Measurements from ENCODE around the gene TTC6. TPM values are rescaled to one million over a fixed set of nuclear protein-coding genes. Genes with fewer than 3 reads are reported as not detected.

Gene TTC6
- total RNA-seq, 1 donor from 2014 or later, result not detected

- Mint-ChIP-seq H3K9me3 (ENCODE audit: unreplicated experiment) (no peaks in the 10 kb centered on the region), H3K27ac (ENCODE audit: unreplicated experiment) (no peak overlapping the region), H3K36me3 (ENCODE audit: unreplicated experiment) (no peaks in the 10 kb centered on the region), H3K4me3 (ENCODE audit: unreplicated experiment) (no peak overlapping the region), H3K4me1 (ENCODE audit: unreplicated experiment) (peaks cover 7% of the 10 kb centered on the region), H3K27me3 (ENCODE audit: unreplicated experiment) (peaks cover 69% of the 10 kb centered on the region)
- TF ChIP-seq CTCF (IDR thresholded peaks at IDR 0.05), result no peak
- no peak for DNase-seq (ENCODE audit: extremely low spot score, unreplicated experiment)
These were observed 15.3 kb upstream of the TTC6 start for GRCh38 chr14:37580146-37580545.

- no peak for DNase-seq (ENCODE audit: extremely low spot score, unreplicated experiment)
- Mint-ChIP-seq H3K36me3 (ENCODE audit: unreplicated experiment) (no peaks in the 10 kb centered on the region), H3K27ac (ENCODE audit: unreplicated experiment) (no peak overlapping the region), H3K27me3 (ENCODE audit: unreplicated experiment) (peaks cover 74% of the 10 kb centered on the region), H3K9me3 (ENCODE audit: unreplicated experiment) (no peaks in the 10 kb centered on the region), H3K4me3 (ENCODE audit: unreplicated experiment) (no peak overlapping the region), H3K4me1 (ENCODE audit: unreplicated experiment) (peaks cover 15% of the 10 kb centered on the region)
- no peak for TF ChIP-seq CTCF (IDR thresholded peaks at IDR 0.05)
These were observed 11.8 kb upstream of the TTC6 start for GRCh38 chr14:37583358-37584210.

- H3K27ac Mint-ChIP-seq (ENCODE audit: unreplicated experiment), result no peak overlapping the region
- peaks cover 15% of the 10 kb centered on the region for H3K4me1 Mint-ChIP-seq (ENCODE audit: unreplicated experiment)
- H3K9me3 Mint-ChIP-seq (ENCODE audit: unreplicated experiment), result no peaks in the 10 kb centered on the region
- no peak for DNase-seq (ENCODE audit: extremely low spot score, unreplicated experiment)
- no peak for TF ChIP-seq CTCF (IDR thresholded peaks at IDR 0.05)
- no peaks in the 10 kb centered on the region for H3K36me3 Mint-ChIP-seq (ENCODE audit: unreplicated experiment)
- H3K4me3 Mint-ChIP-seq (ENCODE audit: unreplicated experiment), result no peak overlapping the region
- H3K27me3 Mint-ChIP-seq (ENCODE audit: unreplicated experiment), result peaks cover 74% of the 10 kb centered on the region
These were observed 11.0 kb upstream of the TTC6 start for GRCh38 chr14:37584211-37585100.

- no peak for DNase-seq (ENCODE audit: extremely low spot score, unreplicated experiment)
- no peak for TF ChIP-seq CTCF (IDR thresholded peaks at IDR 0.05)
- no peak overlapping the region for H3K4me3 Mint-ChIP-seq (ENCODE audit: unreplicated experiment)
- H3K4me1 Mint-ChIP-seq (ENCODE audit: unreplicated experiment), result peaks cover 15% of the 10 kb centered on the region
- H3K9me3 Mint-ChIP-seq (ENCODE audit: unreplicated experiment), result no peaks in the 10 kb centered on the region
- no peaks in the 10 kb centered on the region for H3K36me3 Mint-ChIP-seq (ENCODE audit: unreplicated experiment)
- H3K27me3 Mint-ChIP-seq (ENCODE audit: unreplicated experiment), result peaks cover 72% of the 10 kb centered on the region
- H3K27ac Mint-ChIP-seq (ENCODE audit: unreplicated experiment), result no peak overlapping the region
These were observed 10.3 kb upstream of the TTC6 start for GRCh38 chr14:37585101-37585511.
